ENCODE results near the gene ANKRD12.
"Not testable (repeated sequence)": the region's sequence is repeated elsewhere in the genome, so short reads cannot be mapped to it uniquely, and the experiment has no call there.

ANKRD12 gene

DNA sequence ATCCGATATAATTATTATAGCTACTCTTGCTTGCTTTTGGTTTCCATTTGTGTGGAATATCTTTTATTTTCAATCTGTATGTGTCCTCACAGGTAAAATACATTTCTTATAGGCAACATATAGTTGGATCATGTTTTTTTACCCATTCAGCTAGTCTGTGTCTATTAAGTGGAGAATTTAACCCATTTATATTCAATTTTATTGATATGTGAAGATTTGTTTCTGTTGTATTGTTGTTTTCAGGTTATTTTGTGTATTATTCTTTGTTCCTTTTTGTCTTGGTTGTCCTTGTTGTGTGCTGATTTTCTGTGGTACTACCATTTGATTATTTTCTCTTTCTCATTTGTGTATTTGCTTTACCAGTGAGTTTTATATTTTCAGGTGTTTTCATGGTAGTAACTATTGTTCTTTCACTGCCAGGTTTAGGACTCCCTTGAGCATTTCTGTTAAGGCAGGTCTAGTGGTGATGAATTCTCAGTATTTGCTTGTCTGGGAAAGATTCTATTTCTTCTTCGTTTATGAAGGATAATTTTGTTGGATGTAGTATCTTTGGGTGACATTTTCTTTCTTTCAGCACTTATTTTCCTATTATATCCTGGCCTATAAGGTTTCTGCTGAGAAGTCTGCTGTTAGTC lies 95.4 kb downstream of the ANKRD12 start:
- DNase-seq (ENCODE audit: low read depth in 2 of 3, low spot score in 2 of 3) = no peak

DNA sequence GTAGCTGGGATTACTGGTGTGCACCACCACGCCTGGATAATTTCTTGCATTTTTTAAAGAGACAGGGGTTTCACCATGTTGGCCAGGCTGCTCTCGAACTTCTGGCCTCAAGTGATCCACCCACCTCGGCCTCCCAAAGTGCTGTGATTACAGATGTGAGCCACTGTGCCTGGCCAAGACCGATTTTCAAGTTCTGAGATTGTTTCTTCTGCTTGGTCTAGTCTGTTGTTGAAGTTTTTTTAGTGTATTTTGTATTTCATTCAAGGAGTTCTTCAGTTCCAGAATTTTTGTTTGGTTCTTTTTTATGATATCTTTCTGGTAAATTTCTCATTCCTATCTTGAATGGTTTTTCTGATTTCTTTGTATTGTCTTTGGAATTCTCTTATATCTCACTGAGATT lies 96.4 kb downstream of the ANKRD12 start:
- DNase-seq (ENCODE audit: low read depth in 2 of 3, low spot score in 2 of 3) = no peak

DNA sequence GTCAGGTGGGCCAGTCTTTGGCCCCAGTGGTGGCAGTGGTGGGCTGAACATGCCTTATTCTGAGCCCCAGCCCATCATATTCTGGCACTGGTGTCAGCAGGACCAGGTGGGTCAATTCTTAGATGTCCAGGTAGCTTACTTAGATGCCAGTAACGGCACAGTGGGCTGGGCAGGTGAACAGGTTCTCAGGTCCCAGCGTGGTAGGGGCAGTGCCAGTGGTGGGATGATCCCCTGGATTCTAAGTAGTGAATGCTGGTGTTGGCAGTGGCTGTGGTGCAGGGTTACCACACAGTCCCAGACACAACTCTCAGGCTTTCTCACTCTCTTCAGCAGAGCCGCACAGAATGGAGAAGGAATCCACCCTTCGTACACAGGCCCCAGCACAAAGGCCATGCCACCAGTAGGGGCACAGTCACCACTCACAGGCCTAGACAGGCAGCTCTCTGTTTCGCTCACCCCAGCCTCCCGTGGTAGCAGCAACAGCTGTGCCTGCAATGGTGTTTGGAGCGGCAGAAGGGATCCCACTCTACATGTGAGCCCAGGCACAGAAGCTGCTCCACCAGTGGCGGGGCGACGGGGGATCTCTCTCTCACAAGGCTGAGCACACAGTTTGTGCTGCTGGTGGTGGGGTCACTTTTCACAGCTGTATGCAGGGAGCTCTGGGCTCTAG lies 97.3 kb downstream of the ANKRD12 start:
- DNase-seq (ENCODE audit: low read depth in 2 of 3, low spot score in 2 of 3) = no peak

DNA sequence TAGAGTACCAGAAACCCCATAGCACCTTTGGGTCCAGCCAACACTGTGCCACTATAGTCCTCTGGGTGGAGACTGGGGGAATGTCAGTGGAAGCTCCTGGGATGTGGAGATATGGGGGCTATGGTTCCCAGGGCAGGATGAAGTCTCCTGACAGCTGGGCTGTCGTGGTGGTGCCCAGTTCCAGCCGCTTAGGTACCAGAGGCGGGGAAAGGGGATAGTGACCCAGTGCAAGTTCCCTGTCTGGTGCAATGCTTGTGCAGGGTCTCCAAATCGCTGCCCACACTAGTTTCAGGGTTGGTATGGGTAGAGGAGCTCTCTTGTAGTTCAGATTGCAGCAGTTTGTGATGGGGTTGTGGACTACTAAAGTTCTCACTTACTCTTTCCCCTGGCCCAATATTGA lies 97.9 kb downstream of the ANKRD12 start:
- DNase-seq (ENCODE audit: low read depth in 2 of 3, low spot score in 2 of 3) = no peak

DNA sequence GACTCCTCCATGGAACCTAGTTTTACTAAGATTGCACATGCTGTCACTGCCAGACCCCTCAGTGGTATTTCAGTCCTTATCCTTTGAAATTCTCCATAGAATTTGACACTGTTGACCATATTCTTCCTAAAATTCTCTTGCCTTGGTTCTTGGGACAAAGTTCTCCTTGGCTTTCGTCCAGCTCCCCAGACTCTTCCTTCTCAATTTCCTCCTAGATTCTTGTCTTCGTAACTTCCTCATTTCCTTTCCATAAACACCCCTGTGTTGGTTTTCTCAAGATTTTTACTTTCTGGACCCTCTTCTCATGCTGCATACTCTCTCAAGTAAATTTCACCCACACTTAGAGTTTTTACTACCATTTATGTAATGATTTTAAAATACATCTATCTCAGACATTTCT lies 101.4 kb downstream of the ANKRD12 start:
- DNase-seq (ENCODE audit: low read depth in 2 of 3, low spot score in 2 of 3) = no peak

DNA sequence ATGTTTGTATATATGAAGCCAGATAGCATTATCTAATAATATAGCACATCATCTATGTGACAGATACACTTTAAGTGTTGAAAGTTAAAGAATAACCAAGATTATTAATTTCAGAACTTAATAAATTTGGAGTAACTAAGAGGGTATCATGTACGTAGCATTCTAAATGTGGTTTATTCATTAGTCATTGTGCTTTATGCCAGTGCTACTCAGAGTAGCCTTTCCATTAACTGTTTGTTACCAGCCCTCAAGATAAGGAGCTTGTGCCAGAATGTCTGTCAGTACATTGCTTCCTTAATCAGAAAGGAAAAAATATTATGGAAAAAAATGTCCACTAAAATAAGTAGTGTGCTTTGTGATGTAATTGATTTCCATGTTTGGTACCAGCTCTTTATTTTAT lies 103.1 kb downstream of the ANKRD12 start:
- DNase-seq (ENCODE audit: low read depth in 2 of 3, low spot score in 2 of 3) = no peak

DNA sequence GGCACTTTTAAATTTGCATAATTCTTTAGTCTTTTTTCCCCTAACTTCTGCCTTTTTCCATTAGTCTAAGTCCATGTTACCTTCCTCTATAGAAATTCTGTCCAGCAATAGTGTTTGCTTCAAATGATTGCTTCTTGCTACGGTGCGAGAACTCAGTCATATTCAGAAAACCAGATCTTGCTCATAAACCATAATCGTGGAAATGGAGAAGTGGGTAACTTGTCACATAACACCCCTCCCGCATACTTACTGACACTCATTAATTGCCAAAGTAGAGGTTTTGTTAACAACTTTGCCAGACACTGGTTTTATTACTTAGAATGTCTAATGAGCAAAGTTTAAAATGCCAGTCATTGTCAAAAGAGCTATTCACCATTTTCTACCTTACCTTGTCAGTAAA lies 103.7 kb downstream of the ANKRD12 start:
- DNase-seq (ENCODE audit: low read depth in 2 of 3, low spot score in 2 of 3) = no peak

DNA sequence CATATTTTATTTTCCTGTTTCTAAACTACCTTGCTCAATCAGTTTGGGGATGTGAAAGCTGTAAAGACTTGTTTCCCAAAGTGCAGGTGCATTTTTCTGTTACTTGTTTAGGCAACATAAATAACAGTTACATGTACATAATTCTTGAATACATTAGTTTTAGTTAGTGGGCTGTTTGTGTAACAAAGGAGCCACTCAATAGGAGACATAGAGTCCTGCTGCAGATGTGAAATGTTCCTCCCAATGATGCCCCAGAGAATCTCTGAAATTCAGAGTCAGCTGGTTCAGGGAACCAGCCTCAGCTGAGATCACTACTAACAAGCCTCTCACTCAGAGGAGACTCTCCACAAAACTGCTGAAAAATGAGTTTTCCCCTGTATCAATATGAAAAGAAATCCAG lies 106.4 kb downstream of the ANKRD12 start:
- no peak for DNase-seq (ENCODE audit: low read depth in 2 of 3, low spot score in 2 of 3)

DNA sequence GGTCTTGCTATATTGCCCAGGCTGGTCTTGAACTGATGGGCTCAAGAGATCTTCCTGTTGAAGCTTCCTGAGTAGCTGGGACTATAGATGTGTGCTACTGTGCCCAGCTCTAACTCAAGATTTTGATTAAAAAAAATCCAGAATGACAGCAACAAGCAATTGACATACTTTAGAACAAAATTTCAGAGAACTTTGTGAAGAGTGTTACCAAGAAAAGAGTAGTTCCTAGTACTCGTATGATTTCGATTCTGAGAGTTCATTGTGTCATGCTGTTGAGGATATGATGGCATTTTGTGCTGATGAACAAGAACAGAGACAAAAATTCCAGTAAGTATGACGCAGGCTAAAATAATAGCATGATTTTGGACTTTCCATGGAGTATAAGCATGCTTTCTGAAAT lies 107.8 kb downstream of the ANKRD12 start:
- no peak for DNase-seq (ENCODE audit: low read depth in 2 of 3, low spot score in 2 of 3)

DNA sequence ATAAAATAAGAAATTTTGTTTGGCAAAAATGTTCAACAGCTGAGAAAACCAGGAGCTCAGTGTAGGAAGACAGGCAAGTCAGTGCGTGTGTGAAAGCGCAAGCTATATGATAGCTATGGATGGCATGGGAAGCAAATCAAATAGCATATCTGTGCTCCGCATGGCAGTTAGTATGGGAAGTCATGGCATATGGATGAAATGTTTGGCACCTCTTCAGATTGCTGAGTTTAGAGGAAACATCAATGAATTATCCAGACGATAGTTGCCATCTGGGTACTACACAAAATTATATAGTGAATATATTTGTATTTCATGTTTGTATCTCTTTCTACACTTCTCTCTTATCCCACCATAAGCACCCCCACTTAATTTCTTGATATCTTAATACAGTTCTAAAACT lies 112.1 kb downstream of the ANKRD12 start:
- no peak for DNase-seq (ENCODE audit: low read depth in 2 of 3, low spot score in 2 of 3)

DNA sequence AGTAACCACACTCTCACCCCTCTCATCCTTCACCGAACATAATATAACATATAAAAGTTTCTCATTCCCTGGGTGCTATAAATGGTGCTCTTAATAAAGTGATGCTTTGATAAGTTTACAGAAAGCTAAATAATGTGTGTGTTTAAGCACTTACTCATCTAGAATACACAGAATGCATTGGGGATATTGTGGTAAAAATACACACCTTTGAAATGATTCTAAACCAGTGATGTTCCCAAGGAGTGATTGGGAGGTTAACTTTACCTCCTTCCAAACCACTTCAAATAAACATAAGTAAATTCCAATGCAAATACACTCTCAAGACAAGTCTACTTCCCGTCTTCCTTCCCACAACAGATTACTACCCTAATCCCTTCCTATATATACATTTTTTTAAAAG lies 112.7 kb downstream of the ANKRD12 start:
- DNase-seq (ENCODE audit: low read depth in 2 of 3, low spot score in 2 of 3) = no peak

DNA sequence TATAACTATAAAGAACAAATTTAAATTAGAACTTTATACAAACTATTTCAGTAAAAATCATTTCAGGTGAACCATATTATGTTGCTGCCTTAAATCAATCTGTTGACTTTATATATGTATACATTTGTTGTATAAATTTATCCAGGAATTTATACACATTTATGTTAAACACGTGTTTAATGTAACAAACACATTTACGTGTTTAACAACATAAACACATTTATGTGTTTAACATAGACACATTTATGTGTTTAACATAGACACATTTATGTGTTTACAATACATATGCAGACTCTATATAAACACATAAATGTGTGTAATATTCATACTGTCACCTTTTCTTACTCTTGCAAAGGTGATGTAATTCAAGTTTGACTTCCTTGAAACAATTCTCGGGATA lies 122.6 kb downstream of the ANKRD12 start:
- DNase-seq (ENCODE audit: low read depth in 2 of 3, low spot score in 2 of 3) = no peak

DNA sequence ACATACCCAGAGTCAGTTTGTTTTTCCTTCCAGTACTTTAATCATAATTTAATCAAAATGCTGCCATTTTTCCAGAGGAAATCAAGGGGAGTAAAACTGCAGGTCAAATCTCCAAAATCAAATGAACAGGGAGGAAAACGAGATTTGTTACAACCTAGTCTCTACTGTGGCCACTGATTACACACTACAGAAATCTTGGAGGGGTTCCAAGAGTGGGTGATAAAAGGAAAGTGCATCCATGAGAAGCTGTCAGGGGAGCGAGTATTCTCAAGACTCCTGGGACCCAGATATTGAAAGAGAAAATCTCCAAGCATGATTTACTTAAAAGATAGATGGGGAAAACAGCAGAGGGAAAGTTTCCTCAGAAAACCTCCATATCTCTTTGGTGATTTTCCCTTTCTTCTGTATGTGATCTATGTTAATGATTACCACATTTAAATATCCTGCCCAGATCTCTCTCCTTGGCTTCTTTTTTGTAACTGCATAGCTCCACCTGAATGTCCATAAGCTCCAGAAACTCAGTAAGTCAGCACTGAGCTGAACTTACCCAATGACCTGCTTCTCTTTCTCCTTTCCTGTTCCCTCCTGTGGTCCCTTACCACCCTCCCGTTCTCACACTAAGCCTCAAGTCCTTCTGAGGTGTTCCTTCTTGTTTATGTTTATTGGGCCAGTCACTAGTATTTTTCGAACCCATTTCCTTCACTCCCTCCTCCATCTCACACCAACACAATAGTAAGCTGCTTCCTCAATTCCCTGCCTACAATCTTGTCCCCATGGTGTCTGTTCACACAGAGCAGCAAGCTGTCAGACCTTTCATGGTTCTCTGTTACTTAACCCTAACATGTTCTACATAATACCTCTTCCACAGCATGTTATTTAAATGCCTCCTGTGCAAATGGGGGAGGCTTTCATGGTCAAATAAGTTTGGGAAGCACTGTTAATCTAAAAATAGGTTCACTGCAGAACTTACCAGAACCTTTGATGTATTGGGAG lies 124.1 kb downstream of the ANKRD12 start:
- no peak for DNase-seq (ENCODE audit: low read depth in 2 of 3, low spot score in 2 of 3)

DNA sequence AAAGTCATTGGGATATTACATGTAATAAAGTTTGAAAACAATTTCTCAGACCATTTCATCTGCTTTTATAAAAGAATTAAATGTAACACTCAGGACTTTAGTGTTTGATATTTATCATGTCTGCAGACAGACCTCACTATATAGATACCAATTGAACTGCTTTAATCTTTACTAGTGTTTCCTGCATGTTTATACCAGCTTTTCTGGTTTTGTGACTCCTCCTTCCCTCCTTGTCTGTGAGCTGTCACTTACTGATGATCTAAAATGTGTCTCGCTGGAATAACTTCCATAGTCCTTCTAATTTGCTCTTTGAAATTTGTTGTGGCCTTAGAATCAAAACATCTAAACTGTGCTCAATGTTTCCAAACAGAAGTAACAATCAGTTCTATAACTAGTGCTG lies 126.7 kb downstream of the ANKRD12 start:
- no peak for DNase-seq (ENCODE audit: low read depth in 2 of 3, low spot score in 2 of 3)

DNA sequence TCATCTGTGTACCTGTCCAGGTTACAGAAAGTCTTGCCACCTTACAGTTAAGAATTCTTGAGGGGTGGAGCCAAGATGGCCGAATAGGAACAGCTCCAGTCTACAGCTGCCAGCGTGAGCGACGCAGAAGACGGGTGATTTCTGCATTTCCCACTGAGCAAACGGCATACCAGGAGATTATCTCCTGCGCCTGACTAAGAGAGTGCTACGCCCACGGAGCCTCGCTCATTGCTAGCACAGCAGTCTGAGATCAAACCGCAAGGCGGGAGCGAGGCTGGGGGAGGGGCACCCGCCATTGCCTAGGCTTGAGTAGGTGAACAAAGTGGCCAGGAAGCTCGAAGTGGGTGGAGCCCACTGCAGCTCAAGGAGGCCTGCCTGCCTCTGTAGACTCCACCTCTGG lies 128.2 kb downstream of the ANKRD12 start:
- not testable (repeated sequence) for DNase-seq (ENCODE audit: low read depth in 2 of 3, low spot score in 2 of 3)

DNA sequence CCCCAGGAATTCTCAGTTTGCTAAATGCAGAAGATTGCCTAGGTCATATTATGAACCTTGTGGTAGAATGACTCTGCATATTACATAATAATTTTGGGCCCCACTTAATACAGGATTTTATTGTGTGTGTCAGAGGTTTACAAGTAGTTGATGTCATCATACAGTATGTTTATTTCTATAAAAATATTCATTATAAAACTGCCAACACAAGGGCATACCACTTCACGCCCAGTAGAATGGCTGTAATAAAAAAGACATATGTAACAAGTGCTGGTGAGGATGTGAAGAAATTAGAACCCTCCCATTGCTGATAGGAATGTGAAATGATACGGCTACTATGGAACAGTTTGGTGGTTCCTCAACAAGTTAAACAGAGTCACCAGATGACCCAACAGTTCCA lies 136.6 kb downstream of the ANKRD12 start:
- DNase-seq (ENCODE audit: low read depth in 2 of 3, low spot score in 2 of 3) = no peak

DNA sequence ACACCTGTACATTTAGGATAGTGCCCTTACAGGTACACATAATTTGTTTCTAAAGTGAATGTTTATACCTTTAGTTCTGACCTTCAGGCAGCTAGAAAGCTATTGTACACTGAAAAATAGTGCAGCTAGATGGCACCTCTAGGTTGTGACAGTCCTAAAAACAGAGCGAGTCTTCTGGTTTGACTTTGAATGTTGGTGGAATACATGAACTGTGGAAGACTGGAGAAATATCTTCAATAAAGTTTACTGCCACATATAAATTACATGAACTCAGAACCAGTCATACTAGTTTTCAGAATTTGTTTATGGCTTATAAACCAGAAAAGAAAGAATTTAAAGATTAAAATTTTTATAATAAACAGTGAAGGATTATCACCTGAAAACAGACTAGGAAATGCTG lies 139.3 kb downstream of the ANKRD12 start:
- DNase-seq (ENCODE audit: low read depth in 2 of 3, low spot score in 2 of 3) = no peak

DNA sequence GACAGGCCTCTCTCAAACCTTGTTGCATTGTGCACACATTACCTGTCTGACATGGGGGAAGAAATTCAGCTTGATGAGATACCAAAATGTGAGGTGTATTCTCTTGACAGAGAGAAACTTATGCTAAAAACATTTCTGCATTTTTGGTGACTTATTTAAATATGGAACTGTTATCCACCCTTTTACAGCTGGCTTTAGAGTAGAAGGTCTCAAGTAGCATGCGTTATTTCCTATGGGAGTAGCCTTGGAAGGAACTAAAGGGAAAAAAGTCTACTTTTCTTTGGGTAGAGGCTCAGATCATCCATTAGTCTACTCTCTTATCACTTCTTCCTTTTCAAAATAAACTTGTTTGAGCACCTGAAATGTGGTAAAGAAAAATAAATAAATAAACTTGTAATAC lies 141.4 kb downstream of the ANKRD12 start:
- DNase-seq (ENCODE audit: low read depth in 2 of 3, low spot score in 2 of 3) = no peak

DNA sequence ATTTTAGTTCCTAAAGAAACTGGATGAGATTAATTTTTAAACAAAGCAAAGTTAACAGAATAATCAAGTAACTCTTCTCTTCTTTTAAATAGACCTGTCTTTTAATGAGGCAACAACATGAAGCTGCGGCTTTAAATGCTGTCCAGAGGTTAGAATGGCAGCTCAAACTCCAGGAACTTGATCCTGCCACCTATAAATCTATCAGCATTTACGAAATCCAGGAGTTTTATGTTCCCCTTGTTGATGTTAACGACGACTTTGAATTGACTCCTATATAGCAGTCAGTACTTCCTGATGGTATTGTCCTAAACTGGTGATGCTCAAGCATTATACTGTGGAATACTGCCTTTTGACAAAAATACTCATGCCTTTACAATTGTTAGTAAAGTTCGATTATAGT lies 144.3 kb downstream of the ANKRD12 start:
- DNase-seq (ENCODE audit: low read depth in 2 of 3, low spot score in 2 of 3) = no peak

DNA sequence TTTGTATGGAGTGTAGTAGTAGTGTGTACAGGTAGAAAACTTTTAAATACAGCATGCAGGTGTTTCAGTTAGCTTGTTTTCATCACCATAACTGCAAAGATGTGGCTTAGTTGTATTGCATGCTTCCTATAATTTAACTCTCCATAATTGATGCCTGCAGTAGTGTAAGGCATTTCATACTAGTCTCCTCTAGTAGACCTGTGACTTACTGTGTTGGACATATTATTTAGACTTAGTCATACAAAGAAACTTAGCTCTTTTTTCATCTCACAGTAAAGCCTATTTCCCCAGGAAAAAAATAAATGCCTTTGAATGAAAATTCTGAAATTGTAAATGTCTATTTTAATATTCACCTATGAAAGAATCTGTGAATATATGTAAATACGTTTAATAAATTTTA lies 145.2 kb downstream of the ANKRD12 start:
- DNase-seq (ENCODE audit: low read depth in 2 of 3, low spot score in 2 of 3) = no peak

DNA sequence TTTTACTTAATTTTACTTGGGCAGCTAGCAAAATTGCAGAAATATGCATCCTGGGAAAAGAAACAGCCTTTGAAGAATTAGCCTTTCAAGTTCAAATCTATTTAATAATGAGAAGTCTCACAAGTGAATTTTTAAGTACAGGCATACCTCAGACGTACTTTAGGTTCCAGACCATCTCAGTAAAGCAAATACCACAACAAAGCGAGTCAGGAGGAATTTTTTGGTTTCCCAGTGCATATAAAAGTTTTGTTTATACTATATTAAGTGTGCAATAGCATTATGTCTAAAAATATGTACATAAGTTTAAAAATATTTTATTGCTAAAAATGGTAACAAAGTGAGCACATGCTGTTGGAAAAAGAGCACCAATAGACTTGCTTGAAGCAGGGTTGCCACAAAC lies 147.2 kb downstream of the ANKRD12 start:
- no peak for DNase-seq (ENCODE audit: low read depth in 2 of 3, low spot score in 2 of 3)

DNA sequence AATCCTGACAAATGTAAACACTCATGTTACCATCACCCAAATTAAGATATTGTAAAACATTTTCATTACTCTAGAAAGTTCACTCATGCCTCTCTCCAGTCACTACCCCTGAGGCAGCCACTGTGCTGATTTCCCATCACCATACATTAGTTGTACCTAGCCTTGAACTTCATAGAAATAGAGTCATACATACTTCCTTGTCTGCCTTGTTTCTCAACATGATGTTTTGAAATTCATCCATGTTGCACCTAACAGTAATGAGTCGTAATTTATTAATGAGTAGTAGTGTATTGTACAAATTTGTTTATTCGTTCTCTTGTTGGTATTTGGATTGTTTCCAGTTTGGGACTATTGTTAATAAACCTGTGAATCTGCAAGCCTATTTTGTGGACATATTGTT lies 149.0 kb downstream of the ANKRD12 start:
- DNase-seq (ENCODE audit: low read depth in 2 of 3, low spot score in 2 of 3) = no peak

Measured in activated CD8-positive, alpha-beta memory T cell treated with anti-CD3 and anti-CD28 coated beads for 48 hours (primary cell).